SIG-M5 (cell line): ENCODE results near the gene MYO16.

Experiments
- DNase-seq: peaks from one replicate; lab custom pipeline; 2025; lab: John Stamatoyannopoulos, UW

The MYO16 gene

DNA sequence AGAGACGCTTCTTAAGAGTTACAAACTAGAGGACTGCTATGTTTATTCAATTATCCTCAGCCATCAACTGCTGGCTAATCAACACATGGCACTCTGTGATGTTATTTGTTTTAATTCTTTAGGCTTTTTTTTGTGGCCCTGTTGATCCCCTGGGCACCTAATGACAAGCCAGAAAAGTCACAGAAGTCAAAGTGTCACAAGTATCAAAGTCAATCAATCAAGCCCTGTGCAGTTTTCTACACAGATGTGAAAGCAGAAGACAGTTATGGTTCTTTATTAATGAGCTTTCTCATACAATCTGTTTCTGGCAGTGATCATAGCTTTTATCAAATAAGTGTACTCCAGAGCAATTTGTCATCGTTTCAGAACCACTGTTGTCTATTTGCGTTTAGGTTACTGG, 34.3 kb downstream of the MYO16 start:
- DNase-seq: no peak

DNA sequence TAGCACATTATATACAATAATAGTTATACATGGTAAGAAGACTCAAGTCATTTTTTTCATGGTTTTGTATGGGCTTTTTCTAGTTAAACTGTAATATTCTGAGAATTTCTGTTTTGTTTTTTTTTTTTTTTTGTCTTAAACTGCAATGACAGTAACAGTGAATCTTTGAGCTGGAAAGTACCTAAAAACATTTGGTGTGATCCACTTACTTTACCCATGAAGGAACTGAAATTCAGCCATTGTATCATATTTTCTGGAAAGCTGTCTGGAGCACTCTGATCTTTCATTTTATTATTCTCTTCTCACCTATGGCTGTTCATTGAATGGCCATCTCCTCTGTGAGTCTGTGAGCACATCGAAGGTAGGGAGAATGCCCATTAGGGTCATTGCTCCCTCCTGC, 37.8 kb downstream of the MYO16 start:
- no peak for DNase-seq

- DNase-seq: no peak
Measured at GRCh38 chr13:108669381-108669780, 40.0 kb downstream of the MYO16 start.

DNA sequence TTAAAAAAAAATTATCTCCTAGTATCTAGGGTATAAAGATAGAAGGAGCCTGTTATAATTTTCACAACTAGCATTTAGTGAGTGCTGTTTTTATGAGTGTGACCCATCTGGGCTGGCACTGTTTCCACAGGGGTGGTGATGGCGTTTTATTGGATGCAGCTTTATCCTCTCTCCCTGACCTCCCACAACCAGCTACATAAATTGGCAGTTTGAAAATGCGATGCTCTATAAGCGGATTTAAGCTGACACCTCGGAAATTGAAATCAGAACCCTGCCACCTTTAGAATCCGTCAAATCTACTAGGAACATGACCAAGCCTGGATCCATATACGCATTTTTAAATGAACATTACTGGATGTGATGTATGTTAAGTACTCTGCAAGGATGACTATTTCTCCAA, 44.9 kb downstream of the MYO16 start:
- no peak for DNase-seq

DNA sequence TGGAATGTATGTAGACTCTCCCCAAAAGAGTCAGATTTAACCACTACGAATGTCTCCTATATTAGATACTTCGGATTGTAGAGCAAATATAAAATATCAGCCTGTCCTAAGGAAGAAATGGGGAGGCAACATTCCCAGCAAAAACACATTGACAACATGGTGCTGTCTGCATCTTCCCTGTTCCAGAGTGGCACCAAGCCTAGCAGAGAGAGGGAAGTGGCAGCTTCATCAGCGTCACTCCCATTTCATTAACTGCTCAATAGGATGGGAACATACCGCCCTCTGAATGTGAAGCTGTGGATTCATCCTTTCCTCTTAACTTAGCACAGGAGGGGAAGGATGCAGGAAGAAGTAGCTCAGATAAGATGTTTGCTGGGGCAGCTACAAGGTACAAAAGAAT, 45.4 kb downstream of the MYO16 start:
- DNase-seq: no peak

- no peak for DNase-seq
Measured at GRCh38 chr13:108676620-108677019, 47.2 kb downstream of the MYO16 start.

GRCh38 chr13:108677806-108678205, 48.4 kb downstream of the MYO16 start:
- DNase-seq: no peak

DNA sequence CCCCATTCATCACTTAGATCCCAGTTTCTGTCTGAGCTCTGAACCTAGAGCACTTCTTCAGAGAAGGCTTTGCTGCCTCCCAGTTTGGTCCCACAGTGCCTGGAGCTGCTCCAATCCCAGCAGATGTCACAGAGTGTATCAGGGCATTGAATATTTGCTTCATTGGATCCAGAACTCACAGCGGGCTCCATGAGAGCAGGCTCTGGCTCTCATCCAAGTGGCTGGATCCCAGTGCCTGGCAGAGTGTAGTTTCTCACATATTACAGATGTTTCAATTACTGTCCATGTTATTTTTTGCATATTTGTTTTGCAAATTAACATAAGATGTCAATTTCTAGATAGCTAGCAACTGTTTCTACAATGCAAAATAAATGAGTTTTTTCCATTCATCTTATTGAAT, 50.6 kb downstream of the MYO16 start:
- DNase-seq: no peak

DNA sequence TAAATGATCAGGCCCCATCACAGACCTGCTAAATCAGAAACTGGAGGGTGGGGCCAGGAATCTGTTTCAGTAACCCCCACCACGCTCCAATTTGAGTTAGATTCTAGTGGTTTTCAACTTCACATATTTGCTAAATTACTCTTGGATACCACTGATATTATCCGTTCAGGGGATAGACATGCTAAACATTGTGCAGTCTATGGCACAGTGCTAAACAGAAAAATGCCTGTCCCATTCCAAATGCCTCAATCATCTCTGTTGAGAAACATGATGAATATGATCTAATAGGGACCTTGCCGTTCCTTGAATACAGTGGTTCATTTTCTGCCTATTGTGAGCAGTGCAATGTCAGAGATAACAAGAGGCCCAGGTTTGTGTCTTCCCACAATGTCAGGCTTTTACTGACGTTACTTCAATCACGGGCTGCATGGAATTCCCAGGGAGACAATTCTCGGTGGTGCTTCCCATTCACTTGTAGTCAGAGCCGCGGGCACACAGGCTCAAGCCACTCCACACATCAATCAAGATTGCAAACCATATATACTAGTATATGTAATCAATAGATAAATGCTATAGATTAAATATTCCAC, 52.7 kb downstream of the MYO16 start:
- no peak for DNase-seq

GRCh38 chr13:108682714-108683113, 53.3 kb downstream of the MYO16 start:
- no peak for DNase-seq

DNA sequence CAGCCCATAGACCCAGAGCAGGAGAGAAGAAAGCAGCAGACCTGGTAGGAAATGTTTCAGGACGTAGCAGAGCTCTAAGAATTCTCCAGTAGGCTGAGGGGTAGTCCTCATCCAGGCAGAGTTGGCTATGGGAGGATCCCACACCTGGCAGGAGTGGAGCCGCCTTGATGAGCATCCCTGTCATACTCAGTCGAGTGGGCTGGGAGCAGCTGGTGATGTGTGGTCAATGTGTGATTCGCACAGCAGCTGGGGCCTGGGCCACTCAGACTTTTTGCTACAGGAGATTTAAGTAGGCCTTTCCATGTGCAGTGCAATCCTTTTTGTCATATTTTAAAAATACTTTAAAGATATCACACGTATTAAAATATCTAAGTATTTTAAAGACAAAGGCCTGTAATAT, 56.6 kb downstream of the MYO16 start:
- no peak for DNase-seq

DNA sequence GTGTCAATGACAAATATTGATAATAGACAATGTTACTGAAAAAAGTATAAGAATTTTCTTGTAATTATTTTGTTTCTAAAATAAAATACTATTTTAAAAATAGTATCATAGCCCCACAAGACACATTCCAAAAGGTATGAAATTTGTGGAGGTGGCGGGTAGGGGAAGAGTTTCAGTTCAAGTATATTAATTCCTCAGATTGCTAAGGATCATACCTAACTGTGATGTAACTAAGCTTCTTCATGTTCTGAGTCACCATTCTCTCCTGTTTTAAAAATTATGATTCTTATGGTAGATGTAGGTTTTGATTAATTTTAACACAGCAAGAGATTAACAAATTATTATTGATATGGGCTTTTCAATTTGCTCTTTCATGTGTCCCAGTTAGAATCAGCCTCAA, 61.3 kb downstream of the MYO16 start:
- no peak for DNase-seq

DNA sequence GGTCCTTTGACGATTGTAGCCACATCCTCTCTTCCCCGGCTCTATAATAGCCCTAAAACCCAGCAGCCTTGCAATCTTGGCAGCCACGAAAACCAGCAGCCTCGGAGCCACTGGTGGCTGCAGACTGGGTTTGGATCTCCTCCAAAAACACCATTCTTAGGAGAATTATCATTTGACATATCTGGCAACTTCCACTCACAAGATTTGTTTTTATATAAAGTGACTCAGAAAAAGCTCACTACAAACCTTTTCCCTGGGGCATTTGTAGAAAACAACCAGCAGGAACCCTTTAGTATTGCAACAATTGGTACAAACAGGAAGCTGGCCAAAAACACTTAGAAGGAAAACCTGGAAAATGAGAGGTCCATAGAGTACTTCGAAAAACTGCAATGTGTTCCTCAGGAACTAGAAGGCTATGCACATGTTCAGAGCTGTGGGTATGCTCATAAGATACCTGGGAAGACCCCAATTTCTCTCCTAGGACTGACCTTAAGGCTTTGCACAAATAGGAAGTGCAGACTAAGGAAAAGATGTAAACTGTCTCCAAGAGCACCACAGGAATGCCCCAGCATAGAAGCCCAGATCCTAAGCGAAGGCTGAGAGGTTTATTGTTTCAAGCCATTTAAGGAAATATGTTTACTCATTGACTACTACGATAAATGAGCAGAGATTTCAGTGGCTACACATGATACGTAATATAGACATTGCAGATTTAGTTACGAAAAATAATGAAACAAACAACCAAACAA, 71.2 kb downstream of the MYO16 start:
- DNase-seq: no peak

GRCh38 chr13:108702171-108702570, 72.8 kb downstream of the MYO16 start:
- DNase-seq: no peak

DNA sequence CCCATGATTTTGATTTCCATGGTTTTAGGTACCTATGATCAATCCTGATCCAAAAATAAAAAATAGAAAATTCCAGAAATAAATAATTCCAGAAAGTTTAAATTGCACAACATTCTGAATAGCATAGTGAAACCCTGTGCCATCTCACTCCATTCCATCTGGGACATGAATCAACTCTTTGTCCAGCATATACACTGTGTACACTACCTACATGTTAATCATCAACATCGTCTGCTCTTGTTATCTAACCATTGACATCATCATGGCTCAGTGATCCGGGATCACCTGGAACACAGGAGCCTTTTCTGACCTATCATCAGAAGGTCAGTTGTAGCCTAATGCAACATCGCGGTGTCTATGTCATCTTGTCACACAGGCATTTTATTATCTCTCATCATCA, 75.6 kb downstream of the MYO16 start:
- DNase-seq: no peak

DNA sequence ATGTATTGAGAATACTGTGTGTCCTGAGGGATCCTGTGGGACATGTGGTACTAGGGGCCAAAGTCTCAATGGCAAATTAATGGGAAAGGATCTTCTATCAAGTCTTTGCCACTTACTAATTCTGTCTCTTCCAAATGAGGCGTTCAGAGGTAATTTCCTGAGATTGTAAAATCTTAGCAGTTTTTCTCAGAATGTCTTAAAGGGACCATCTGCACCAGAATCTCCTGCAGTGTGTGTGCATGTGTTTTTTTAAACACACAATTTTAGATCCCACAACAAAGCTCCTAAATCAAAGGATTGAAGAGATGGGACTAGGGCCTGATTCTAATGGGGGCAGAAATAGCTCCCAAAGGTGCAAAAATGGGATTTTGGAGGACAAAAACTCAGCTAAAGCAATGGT, 78.2 kb downstream of the MYO16 start:
- no peak for DNase-seq

DNA sequence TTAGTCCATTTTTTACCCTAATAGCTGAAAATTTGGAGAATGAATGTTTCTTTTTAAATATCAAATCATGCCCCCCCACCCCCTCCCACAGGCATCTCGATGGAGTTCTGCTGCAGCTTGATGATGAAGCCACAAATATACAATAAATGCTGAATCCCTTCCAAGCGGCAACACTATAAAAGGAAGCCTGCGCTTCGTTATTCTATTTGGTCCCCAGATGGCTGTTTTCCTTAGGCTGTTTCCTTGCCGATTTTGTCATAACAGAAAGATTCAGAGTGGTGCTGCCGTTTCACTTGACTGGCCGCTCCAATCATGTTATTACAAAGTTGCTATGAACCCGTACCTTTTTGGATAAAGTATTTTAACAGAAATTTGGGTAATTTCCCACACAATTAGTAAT, 79.5 kb downstream of the MYO16 start:
- no peak for DNase-seq

GRCh38 chr13:108711386-108711785, 82.0 kb downstream of the MYO16 start:
- no peak for DNase-seq

- DNase-seq: no peak
Measured at GRCh38 chr13:108725471-108725870, 96.1 kb downstream of the MYO16 start.

DNA sequence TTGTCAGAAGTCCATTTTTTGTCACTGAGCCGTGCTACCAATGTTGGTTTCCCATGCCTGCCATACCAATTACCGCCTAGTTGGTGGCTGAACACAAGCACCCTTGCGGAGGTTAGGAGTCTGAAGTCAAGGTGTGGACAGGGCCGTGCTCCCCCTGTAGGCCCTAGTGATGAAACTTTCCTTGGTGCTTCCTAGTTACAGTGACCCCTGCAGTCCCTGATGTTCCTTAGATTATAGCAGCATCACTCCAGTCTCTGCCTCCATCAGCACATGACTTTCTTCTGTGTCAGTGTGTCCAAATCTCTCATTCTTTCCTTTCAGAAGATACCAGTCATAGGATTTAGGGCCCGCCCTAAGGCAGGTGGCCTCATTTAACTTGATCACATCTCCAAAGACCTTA, 99.0 kb downstream of the MYO16 start:
- DNase-seq: no peak

- no peak for DNase-seq
Measured at GRCh38 chr13:108733022-108733560, 103.7 kb downstream of the MYO16 start.

GRCh38 chr13:108734676-108735075, 105.3 kb downstream of the MYO16 start:
- DNase-seq: no peak

- DNase-seq: no peak
Measured at GRCh38 chr13:108741930-108742329, 112.5 kb downstream of the MYO16 start.
